ENCODE measurements around the gene RRM1.
A peak's percentile ranks its signal among the peaks of the same experiment; 100 is the strongest.
"Not testable (repeated sequence)": the region's sequence is repeated elsewhere in the genome, so short reads cannot be mapped to it uniquely, and the experiment has no call there.

RRM1 gene

DNA sequence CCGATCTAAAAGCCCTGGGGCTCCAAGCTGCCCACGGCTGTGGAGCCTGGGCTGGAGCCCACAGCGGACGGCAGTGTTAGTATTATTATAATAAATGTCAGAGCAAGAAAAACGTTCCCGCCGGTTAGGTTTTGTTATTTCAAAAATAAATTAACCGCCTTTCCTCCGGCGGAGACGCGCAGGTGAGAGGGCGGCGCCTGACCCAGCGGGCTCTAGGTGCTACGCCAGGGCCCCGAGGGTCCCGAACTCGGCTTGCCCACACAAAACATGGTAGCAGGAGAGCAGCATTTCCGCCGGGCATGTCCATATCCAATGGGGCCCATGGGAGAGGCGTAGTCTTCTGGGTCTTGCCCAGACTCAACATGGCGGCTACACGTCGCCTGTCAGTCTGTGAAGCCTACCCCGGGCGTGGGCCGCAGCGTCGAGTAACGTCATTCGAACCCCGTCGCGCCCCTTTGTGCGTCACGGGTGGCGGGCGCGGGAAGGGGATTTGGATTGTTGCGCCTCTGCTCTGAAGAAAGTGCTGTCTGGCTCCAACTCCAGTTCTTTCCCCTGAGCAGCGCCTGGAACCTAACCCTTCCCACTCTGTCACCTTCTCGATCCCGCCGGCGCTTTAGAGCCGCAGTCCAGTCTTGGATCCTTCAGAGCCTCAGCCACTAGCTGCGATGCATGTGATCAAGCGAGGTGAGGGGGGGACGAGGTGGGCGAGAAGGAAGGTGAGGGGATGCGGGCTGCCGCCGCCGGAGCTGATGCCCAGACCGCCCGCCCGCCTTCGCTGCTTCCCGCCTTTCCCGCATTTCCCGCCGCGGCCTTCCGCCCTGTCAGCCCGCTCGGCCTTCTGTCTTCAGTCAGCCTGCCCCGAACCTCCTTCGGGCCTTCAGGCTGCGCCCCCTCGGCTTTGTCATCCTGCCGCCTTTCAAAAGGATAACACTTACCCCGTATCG, at the start of gene RRM1:
RRM1 (plus strand) TSS at position 452 of the 944 bp plus-strand sequence; CDS start at position 666, 214 bp downstream.
- peak; percentile 96 for DNase-seq (ENCODE audit: low read depth)
- TF ChIP-seq, protein P1, sequence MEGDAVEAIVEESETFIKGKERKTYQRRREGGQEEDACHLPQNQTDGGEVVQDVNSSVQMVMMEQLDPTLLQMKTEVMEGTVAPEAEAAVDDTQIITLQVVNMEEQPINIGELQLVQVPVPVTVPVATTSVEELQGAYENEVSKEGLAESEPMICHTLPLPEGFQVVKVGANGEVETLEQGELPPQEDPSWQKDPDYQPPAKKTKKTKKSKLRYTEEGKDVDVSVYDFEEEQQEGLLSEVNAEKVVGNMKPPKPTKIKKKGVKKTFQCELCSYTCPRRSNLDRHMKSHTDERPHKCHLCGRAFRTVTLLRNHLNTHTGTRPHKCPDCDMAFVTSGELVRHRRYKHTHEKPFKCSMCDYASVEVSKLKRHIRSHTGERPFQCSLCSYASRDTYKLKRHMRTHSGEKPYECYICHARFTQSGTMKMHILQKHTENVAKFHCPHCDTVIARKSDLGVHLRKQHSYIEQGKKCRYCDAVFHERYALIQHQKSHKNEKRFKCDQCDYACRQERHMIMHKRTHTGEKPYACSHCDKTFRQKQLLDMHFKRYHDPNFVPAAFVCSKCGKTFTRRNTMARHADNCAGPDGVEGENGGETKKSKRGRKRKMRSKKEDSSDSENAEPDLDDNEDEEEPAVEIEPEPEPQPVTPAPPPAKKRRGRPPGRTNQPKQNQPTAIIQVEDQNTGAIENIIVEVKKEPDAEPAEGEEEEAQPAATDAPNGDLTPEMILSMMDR (conservative IDR thresholded peaks at IDR 0.05; ENCODE audit: control insufficient read depth, insufficient read depth, low read depth, low read length) = no peak
- peak within 1 kb of the TSS; percentile 89 for H3K4me3 ChIP-seq (ENCODE audit: control insufficient read depth, low read depth, low read length)

DNA sequence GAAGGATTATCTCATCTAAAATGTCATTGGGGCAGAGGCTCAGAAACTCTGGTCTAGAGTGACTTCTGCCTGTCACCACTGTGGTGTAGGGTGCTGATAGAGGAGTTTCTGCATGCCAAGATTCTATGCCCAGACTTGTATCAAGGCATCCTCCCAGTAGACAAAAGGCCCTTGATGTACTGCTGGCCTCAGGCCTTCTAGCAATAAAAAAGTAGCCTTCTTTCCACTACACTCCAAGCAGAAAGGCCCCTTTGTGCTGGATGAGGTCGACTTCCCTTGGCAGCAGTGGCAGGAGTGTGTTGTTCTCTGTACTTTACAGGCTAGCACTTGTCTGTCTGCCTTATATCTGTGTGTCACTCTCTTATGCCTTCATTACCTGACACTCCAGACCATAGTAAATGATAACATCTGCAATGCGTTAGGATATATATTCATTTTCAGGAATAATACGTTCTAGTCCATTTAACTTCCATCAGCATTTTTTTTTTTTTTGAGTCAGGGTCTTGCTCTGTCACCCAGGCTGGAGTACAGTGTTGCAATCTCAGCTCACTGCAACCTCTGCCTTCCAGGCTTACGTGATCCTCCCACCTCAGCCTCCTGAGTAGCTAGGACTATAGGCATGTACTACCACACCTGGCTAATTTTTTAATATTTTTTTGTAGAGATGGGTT, 49.5 kb upstream of the RRM1 start:
- no peak overlapping the region for H3K4me3 ChIP-seq (ENCODE audit: control insufficient read depth, low read depth, low read length)
- no peak for DNase-seq (ENCODE audit: low read depth)
- TF ChIP-seq, protein P1 (conservative IDR thresholded peaks at IDR 0.05; ENCODE audit: control insufficient read depth, insufficient read depth, low read depth, low read length) = no peak

DNA sequence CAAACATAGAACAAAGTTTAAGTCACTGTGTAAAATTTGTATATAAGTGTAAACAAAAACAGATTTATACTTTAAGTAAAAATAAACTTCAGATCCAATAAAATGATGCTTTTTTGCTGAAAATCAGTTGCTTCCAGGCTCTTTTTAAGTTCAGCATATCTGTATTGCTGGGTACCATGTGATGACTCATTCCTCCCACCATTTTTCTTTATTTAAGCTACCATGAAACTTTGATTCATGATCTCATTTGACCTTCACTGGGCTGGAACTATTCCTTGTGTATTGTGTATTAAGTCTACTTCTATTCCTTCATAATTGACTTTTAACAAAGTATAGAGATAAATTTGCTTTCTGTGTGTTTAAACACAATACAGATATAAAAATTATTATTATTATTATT, 46.3 kb upstream of the RRM1 start:
- no peak overlapping the region for H3K4me3 ChIP-seq (ENCODE audit: control insufficient read depth, low read depth, low read length)
- peak; percentile 40 for DNase-seq (ENCODE audit: low read depth)
- TF ChIP-seq, protein P1 (conservative IDR thresholded peaks at IDR 0.05; ENCODE audit: control insufficient read depth, insufficient read depth, low read depth, low read length) = no peak

DNA sequence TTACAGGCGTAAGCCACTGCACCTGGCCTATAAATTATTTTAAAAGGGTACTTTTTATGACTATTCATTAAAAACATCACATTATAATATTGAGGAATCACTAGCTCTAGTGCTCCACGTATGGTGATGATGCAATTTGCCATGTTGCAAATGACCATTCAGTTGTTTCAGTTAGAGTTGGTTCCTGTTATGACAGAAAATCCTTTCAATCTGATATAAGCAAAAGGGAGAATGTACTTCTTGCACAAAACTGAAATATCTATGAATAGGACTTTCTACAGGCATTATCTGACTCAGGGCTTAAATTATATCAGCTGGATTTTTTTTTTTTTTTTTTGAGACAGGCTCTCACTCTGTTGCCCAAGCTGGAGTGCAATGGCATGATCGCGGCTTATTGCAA, 45.6 kb upstream of the RRM1 start:
- no peak overlapping the region for H3K4me3 ChIP-seq (ENCODE audit: control insufficient read depth, low read depth, low read length)
- TF ChIP-seq, protein P1 (conservative IDR thresholded peaks at IDR 0.05; ENCODE audit: control insufficient read depth, insufficient read depth, low read depth, low read length) = no peak
- DNase-seq (ENCODE audit: low read depth) = no peak

DNA sequence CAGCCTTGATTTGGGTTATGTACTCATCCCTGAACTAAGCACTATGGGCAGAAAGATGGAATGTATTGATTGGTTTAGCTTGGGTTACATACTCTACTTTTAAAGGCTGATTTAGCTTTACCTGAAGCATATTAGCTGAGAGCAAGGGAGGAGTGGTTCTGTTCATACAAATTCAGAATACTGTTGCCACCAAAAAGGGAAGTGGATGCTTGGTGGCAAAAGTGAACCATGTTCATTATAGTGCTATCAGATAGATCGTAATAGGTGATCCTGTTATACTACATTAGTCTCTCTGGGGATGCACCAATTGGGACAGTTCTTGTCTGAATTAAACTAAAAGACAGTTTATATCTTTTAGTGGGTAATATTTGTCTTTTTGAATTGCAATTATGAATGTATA, 44.5 kb upstream of the RRM1 start:
- TF ChIP-seq, protein P1 (conservative IDR thresholded peaks at IDR 0.05; ENCODE audit: control insufficient read depth, insufficient read depth, low read depth, low read length) = no peak
- H3K4me3 ChIP-seq (ENCODE audit: control insufficient read depth, low read depth, low read length) = no peak overlapping the region
- DNase-seq (ENCODE audit: low read depth) = no peak

DNA sequence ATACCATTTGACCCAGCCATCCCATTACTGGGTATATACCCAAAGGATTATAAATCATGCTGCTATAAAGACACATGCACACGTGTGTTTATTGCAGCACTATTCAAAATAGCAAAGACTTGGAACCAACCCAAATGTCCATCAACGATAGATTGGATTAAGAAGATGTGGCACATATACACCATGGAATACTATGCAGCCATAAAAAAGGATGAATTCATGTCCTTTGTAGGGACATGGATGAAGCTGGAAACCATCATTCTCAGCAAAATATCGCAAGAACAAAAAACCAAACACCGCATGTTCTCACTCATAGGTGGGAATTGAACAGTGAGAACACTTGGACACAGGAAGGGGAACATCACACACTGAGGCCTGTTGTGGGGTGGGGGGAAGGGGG, 41.4 kb upstream of the RRM1 start:
- DNase-seq (ENCODE audit: low read depth); H3K4me3 ChIP-seq (ENCODE audit: control insufficient read depth, low read depth, low read length): not testable (repeated sequence)

DNA sequence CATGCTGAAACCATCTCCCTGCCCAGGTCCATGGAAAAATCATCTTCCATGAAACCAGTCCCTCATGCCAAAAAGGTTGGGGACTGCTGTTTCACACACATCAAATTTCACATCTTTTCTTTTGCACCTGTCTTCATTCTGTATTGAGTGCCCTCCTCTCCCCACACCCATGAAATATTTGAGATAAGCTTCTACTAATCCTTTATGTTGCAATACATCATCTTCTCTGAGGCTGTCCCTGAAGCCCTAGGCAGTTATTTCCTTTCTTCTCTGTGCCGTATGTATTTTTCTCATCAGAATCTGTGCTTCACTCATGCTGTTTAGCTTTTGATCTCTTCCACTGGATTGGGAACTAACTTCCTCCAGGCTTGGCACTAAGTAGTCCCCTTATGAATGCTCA, 40.0 kb upstream of the RRM1 start:
- TF ChIP-seq, protein P1 (conservative IDR thresholded peaks at IDR 0.05; ENCODE audit: control insufficient read depth, insufficient read depth, low read depth, low read length) = no peak
- no peak overlapping the region for H3K4me3 ChIP-seq (ENCODE audit: control insufficient read depth, low read depth, low read length)
- DNase-seq (ENCODE audit: low read depth) = no peak

All from fibroblast of mammary gland (primary cell).